T-helper 2 cell treated with Interferon-gamma antibody and Interleukin-4, amounts not matched to agents 5 μg/mL and 100 μg/mL, for 36 hours (primary cell): ENCODE data around the gene RAB11FIP3.

ENCODE experiments used
- DNase-seq: peaks from one replicate; pipeline ENCODE4 v3.0.0; 2021; ENCODE audit warnings: low spot score
- H3K27ac Mint-ChIP-seq: one replicate; pipeline ENCODE4 v1.8.0; 2021; ENCODE audit warnings: mild to moderate bottlenecking, mixed read lengths
- H3K27me3 Mint-ChIP-seq: one replicate; pipeline ENCODE4 v1.8.0; 2021; ENCODE audit warnings: low read depth, mixed read lengths
- H3K36me3 Mint-ChIP-seq: one replicate; pipeline ENCODE4 v1.8.0; 2021; ENCODE audit warnings: low read depth, mixed read lengths
- H3K4me1 Mint-ChIP-seq: one replicate; pipeline ENCODE4 v1.8.0; 2021; ENCODE audit warnings: low read depth, mixed read lengths
- H3K4me3 Mint-ChIP-seq: one replicate; pipeline ENCODE4 v1.8.0; 2022; ENCODE audit warnings: mild to moderate bottlenecking, moderate library complexity, mixed read lengths
- H3K9me3 Mint-ChIP-seq: one replicate; pipeline ENCODE4 v1.8.0; 2021; ENCODE audit warnings: mixed read lengths

RAB11FIP3 gene

DNA sequence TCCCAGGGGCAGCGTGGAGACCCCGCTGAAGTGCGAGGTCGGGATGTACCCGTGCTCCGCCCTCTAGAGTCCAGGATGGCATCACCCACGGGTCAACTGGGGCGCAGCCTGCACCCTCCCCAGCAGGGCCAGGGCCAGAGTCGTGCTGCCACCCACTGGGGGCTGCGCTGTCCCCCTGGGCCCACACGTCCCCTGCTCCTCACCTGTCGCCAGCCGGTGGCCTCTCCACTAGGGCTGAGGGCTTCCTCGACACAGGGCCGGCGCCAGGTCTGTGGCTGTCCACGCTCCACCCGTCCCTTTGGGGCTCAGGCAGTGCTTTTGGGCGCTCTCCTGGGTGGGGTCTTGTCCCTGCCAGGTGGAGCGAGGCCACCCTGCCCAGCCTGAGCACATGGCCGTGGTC lies 123.1 kb downstream of the RAB11FIP3 start:
- DNase-seq: no peak
- Mint-ChIP-seq H3K4me3 (no peak overlapping the region), H3K27ac (no peak overlapping the region), H3K27me3 (no peaks in the 10 kb centered on the region), H3K9me3 (no peaks in the 10 kb centered on the region), H3K4me1 (no peaks in the 10 kb centered on the region), H3K36me3 (peaks cover 2% of the 10 kb centered on the region)

- no peaks in the 10 kb centered on the region for H3K9me3 Mint-ChIP-seq
- H3K36me3 Mint-ChIP-seq: peaks cover 5% of the 10 kb centered on the region
Observed at GRCh38 chr16:549544-550263, 124.3 kb downstream of the RAB11FIP3 start.

DNA sequence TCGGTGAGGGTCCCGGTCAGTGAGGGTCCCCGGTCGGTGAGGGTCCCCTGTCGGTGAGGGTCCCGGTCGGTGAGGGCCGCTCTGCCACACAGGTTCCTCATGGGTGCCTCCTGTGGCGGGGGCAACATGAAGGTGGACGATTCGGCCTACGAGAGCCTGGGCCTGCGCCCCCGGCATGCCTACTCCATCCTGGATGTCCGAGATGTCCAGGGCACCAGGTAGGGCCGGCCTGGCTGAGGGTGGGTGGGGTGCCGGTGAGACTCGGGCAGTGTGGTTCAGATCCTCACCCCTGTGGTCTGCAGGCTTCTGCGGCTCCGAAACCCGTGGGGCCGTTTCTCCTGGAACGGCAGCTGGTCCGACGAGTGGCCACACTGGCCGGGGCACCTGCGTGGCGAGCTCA lies 125.8 kb downstream of the RAB11FIP3 start:
- Mint-ChIP-seq H3K27ac (no peak overlapping the region), H3K4me1 (no peaks in the 10 kb centered on the region), H3K27me3 (no peaks in the 10 kb centered on the region), H3K9me3 (no peaks in the 10 kb centered on the region), H3K36me3 (peaks cover 3% of the 10 kb centered on the region), H3K4me3 (no peak overlapping the region)
- no peak for DNase-seq

More at GRCh38 chr16:549544-550263, 124.3 kb downstream of the RAB11FIP3 start:
- Mint-ChIP-seq H3K27me3 (no peaks in the 10 kb centered on the region), H3K4me3 (no peak overlapping the region), H3K27ac (no peak overlapping the region), H3K4me1 (no peaks in the 10 kb centered on the region)
- no peak for DNase-seq

GRCh38 chr16:552171-552570 lies 126.7 kb downstream of the RAB11FIP3 start:
- Mint-ChIP-seq H3K9me3 (no peaks in the 10 kb centered on the region), H3K27me3 (no peaks in the 10 kb centered on the region), H3K27ac (no peak overlapping the region), H3K4me3 (no peak overlapping the region), H3K36me3 (peaks cover 3% of the 10 kb centered on the region), H3K4me1 (no peaks in the 10 kb centered on the region)
- DNase-seq: no peak

DNA sequence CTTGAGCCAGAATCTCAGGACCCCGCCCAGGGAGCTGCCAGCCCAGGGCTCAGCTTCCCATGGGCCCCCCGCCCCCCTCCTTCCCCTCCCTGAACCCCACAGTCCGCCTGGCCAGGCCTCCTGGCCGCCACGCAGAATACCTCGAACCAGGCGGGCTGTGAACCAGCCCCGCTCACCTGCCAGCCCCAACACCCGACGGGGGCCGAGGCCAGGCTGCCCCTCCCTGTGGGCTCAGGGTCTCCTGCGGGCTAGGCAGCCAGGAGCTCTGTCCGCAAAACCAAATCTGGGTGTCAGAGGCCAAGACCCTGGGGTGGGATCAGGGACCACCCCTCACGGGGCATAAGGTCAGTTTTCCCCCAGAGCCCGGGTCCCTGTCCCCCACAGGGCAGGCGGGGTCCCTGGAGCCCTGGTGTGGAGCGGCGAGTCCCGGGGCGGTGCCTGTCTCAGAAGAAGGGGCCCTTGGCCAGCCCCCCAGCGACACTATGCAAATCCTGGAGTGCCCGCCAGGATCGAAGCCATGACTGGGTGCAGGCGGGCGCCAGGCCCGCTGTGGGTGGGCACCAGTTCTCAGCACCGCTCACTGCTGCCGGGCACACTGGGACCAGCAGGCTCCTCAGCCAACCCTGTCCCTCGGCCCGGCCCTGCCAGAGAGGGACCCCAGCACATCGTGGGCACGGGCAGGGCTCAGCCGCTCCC lies 128.3 kb downstream of the RAB11FIP3 start:
- peaks cover 3% of the 10 kb centered on the region for H3K36me3 Mint-ChIP-seq
- H3K9me3 Mint-ChIP-seq: no peaks in the 10 kb centered on the region

GRCh38 chr16:554297-554621 lies 128.8 kb downstream of the RAB11FIP3 start:
- Mint-ChIP-seq H3K9me3 (no peaks in the 10 kb centered on the region), H3K36me3 (peaks cover 3% of the 10 kb centered on the region), H3K4me3 (no peak overlapping the region)

More for the DNA sequence above, 128.3 kb downstream of the RAB11FIP3 start:
- Mint-ChIP-seq H3K27ac (no peak overlapping the region), H3K27me3 (peaks cover 4% of the 10 kb centered on the region), H3K4me1 (no peaks in the 10 kb centered on the region), H3K4me3 (no peak overlapping the region)
- DNase-seq: no peak

GRCh38 chr16:554640-555365 lies 129.4 kb downstream of the RAB11FIP3 start:
- no peak for DNase-seq
- Mint-ChIP-seq H3K4me3 (no peak overlapping the region), H3K36me3 (peaks cover 3% of the 10 kb centered on the region), H3K27me3 (peaks cover 7% of the 10 kb centered on the region), H3K9me3 (no peaks in the 10 kb centered on the region), H3K4me1 (no peaks in the 10 kb centered on the region), H3K27ac (no peak overlapping the region)

More at GRCh38 chr16:554297-554621, 128.8 kb downstream of the RAB11FIP3 start:
- Mint-ChIP-seq H3K27me3 (peaks cover 5% of the 10 kb centered on the region), H3K4me1 (no peaks in the 10 kb centered on the region), H3K27ac (no peak overlapping the region)
- no peak for DNase-seq

- H3K9me3 Mint-ChIP-seq: no peaks in the 10 kb centered on the region
- no peak for DNase-seq
- H3K27ac Mint-ChIP-seq: no peak overlapping the region
- H3K36me3 Mint-ChIP-seq: peaks cover 3% of the 10 kb centered on the region
- H3K27me3 Mint-ChIP-seq: peaks cover 7% of the 10 kb centered on the region
- no peak overlapping the region for H3K4me3 Mint-ChIP-seq
- no peaks in the 10 kb centered on the region for H3K4me1 Mint-ChIP-seq
Observed at GRCh38 chr16:555528-556473, 130.4 kb downstream of the RAB11FIP3 start.

GRCh38 chr16:556474-557173 lies 131.2 kb downstream of the RAB11FIP3 start:
- no peak overlapping the region for H3K27ac Mint-ChIP-seq
- H3K9me3 Mint-ChIP-seq: no peaks in the 10 kb centered on the region
- H3K36me3 Mint-ChIP-seq: peaks cover 3% of the 10 kb centered on the region
- DNase-seq: no peak
- H3K4me3 Mint-ChIP-seq: no peak overlapping the region
- H3K4me1 Mint-ChIP-seq: no peaks in the 10 kb centered on the region
- H3K27me3 Mint-ChIP-seq: peaks cover 7% of the 10 kb centered on the region

GRCh38 chr16:557463-558297 lies 132.2 kb downstream of the RAB11FIP3 start:
- no peak overlapping the region for H3K4me3 Mint-ChIP-seq
- peaks cover 11% of the 10 kb centered on the region for H3K27me3 Mint-ChIP-seq
- no peak overlapping the region for H3K27ac Mint-ChIP-seq
- H3K4me1 Mint-ChIP-seq: no peaks in the 10 kb centered on the region
- DNase-seq: no peak
- peaks cover 3% of the 10 kb centered on the region for H3K36me3 Mint-ChIP-seq
- no peaks in the 10 kb centered on the region for H3K9me3 Mint-ChIP-seq

DNA sequence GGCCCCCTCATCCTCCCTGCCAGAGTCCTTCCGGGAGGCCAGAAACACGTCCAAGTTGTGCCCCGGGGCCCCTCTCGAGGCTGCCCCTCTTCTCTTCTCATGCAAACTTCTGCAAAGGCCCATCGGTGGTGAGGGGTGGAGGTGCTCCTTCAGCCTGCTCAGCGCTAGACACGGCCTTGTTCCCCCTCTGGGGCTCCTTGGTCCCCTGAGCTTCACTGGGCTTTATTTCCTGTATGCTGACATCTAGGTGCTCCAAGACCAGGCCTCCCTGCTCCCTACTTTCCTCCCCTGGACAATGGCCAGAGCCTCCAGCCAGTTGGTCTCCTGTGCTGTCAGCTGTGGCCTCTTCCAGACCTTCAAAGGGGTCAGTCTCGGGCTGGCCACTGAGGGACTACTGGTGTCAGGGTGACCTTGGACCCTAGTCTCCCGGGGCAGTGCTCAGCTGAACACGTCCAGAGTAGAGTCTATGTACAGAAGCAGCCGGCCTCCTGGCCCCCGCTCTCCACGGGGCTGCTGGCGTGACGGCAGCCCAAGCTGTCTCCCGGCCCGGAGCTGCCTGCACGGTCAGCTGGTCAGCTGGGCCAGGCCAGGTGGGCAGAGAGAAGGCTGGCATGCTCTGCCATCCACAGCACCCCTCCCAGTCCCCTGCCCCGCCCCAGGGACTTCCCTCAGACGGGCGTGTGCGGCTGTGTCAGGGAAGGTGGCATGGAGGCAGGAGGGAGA lies 133.0 kb downstream of the RAB11FIP3 start:
- Mint-ChIP-seq H3K4me1 (no peaks in the 10 kb centered on the region), H3K4me3 (no peak overlapping the region), H3K9me3 (no peaks in the 10 kb centered on the region), H3K27ac (no peak overlapping the region), H3K36me3 (peaks cover 3% of the 10 kb centered on the region), H3K27me3 (peaks cover 12% of the 10 kb centered on the region)
- no peak for DNase-seq

- Mint-ChIP-seq H3K27ac (no peak overlapping the region), H3K36me3 (peaks cover 3% of the 10 kb centered on the region), H3K4me1 (no peaks in the 10 kb centered on the region), H3K27me3 (peaks cover 12% of the 10 kb centered on the region), H3K4me3 (no peak overlapping the region), H3K9me3 (no peaks in the 10 kb centered on the region)
- DNase-seq: no peak
Observed at GRCh38 chr16:559021-559380, 133.6 kb downstream of the RAB11FIP3 start.
